ENCODE measurements around the gene RAD51B.
A peak's percentile ranks its signal among the peaks of the same experiment; 100 is the strongest.
"Not testable (repeated sequence)": the region's sequence is repeated elsewhere in the genome, so short reads cannot be mapped to it uniquely, and the experiment has no call there.

Gene RAD51B

DNA sequence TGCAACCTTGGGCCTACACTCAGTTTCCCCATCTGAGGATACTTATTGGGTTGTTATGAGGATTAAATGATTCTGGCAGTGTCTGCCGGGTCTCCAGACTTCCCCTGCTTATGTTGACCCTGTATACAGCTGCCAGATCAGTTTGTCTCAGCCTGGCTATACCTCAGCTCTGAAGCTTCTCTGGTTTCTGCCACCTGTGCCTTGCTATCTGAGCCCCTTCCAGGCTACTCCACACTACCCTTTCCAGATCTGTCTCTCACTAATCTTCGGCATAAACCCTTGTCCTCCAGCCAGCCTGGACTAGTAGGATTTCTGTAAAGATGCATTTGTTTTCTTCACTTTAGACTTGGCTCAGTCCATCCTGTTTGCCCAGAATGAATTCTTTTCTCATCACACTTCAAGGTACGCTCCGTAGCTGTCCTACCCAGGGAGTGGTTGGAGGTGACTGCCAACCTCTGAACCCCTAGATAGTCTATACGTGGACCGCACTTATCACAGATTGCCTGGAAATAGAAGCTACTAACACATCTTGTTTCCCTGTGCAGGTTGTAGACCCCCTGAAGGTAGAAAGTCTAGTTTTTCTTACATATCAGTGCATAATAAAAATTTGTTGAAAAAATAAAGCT lies 422.4 kb downstream of the RAD51B start:
- DNase-seq = no peak

DNA sequence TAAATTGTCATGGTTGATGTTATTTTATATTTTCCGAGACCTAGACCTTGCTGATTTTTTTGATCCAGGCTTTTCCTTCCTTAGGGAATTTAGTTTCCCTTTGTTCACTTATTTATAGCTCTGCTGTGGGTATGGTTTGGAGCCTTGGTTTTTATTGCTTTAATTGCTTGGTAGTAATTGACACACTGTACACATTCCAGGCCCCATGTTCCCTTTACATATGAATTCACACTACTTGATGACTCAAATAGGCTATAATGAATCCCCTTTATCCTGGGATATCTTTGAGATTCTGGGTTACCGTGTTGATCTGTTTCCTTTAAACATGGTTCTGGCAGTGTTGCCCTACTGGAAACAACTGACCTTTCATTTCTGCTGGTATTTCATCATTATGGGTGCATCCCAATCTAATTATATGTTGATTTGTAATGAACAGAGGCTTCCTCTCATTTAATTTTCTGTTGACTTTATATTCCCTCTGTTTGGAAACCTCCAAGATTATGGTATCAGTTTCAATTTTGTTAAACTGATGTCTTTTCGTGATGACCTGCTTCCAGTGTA lies 424.0 kb downstream of the RAD51B start:
- DNase-seq = no peak

DNA sequence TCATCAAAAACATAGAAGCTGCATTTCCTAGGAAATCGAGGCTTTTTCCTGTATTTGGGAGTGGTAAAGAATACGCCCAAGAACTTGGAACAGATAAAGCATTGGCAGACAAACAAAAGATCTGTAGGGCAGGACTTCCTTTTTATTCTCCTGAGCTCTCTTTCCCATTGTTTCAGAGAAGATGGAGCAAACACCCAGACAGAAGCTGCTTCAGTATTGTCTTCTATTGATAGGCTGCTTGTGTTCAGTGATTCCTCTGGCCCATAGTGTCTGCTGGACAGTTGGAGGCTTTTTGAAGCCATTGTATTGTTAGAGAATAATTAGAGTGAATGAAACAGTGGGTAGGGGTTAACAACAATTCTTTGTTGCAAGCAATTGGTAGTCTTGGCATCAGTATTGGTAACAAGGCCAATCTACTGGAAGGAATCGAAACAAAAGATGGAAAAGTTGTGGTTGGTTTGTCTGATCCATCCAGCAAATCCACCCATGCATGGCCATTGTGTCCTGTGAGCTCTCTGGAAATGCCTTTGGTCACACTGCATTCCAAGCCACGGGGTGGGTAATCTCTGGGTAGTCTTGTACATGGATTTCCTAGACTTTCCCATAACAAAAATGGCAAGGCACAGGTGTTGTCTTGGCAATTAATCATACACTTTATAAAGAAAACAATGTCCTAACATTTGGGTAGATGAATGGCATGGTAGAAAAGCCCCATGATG lies 424.8 kb downstream of the RAD51B start:
- DNase-seq = no peak

DNA sequence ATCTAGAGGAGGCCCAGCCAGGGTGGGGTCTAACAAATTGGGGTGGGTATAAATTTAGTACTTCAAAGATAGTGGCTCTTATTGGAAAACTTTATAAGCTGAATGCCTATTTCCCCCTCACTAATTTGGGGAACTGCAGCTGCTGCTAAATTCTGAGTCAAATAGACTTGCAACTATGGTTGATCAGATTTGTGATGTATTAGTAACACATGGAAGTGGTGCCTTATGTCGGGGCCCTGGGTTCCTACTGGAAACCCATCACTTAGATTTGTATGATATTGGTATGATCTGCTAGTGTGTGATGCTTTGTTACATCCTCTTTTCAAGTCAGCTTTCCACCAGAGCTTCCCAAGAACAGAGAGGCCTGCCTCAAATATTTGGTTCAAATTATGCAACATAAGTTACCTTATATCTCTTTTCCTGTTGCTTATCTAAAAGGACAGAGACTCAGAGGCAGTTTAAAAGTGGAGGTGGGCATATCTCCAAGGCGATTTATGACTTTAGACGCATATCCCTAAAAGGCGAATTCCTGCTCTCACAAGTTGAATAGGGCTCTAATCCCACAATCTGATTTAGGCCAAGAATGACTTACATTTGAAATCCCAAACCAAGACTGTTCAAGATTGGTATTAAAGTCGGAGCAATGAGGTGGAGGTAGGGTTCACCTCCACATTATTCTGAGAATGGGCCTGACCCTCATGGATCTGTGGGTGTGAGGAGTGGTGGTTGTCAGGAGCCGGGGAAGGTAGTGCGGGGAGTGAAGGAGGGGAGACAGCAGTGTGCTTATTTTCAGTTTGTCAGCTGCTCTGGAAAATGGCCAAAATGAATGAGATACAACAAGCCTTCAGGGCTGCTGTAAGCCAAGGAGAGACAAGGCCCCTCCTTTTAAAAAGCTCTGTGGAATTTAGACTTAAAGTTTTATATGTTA lies 425.8 kb downstream of the RAD51B start:
- no peak for DNase-seq

DNA sequence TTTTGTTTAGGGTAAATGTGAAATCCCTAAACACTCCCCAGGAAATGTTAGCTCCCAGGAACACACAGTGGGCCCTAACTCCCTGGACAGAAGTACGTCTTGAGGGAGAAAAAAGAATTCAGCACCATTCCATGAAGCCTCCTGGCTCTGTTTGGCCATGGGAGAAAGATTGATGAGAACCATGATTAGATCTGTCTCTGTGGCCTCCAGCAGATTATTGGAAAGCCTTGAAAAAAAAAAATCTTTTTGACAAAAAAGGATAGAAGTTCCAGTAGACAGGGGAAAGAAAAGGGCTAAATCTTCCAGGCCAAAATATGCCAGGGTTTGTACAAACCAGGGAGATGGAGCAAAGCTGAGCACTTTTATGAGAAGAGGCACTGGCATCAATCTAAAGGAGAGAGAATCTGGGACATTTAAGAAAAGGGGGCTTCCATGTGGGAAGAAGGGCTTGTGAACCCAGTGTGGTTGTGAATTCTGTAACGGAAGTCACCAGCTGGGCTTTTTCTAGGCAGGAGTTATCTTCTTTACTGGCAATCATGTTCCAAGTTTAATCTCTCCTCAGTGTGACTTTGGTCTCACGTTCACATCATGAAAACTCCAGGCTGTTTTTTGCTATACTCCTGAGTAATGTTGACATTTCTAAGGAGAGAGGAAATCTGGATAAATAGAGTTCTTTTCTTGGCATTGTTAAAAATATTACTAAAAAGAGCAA lies 426.7 kb downstream of the RAD51B start:
- no peak for DNase-seq

DNA sequence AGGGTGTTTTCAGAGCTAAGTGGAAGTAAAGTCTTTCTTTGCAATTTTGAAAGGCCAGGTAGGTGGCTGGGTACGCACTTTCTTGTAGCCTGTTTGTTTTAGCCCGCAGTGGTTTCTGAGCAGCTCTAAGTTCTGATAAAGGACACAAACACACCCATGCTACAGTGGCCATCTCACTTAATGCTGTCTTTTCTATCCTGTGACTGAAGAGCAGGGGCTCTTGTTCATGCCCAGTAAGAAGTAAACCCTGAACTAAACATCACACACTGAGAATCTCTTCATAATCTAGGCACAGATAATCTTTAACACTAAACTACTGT lies 427.2 kb downstream of the RAD51B start:
- DNase-seq = no peak

DNA sequence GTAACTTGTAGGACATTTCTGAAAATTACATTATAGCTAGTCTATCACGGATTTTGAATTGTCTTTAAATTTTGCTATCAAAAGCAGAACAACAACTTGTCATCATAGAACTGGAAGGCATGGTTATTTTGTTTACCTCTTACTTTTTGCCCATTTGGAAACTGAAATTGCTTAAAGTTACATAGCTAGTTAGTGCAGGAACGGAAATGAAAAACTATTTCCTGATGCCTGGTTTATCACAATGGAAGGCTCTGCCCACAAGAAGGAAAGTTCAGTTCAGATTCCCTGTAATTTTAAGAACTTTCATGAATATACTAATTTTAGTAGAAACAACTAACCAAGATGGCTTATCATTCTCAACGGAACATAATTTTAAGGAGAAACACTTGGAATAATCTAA lies 427.7 kb downstream of the RAD51B start:
- DNase-seq = no peak

DNA sequence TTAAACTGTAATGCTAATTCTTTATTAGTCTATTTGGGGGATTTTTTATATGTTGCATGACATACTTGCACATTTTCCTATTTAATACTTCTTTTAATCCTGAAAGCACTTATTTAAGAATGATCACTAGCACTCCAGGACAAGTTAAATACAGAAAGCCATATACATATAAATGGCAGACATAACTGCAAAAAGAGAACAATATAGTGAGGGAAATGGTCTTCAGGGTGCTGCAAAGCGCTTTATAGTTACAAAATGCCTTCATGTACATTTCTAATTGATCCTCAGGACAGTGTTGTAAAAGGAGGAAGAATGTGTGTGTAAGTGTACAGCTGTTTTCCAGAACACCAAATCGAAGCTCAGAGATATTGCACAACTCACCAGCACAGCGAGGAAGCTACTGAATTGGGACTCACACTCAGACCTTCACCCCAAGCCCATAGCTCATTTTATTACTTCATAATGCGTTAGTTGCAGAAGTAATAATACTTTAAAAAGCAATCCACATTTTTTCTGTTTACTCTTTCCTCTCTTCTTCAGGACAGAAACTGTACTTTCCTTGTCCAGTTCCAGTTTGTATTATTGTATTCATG lies 428.2 kb downstream of the RAD51B start:
- no peak for DNase-seq

DNA sequence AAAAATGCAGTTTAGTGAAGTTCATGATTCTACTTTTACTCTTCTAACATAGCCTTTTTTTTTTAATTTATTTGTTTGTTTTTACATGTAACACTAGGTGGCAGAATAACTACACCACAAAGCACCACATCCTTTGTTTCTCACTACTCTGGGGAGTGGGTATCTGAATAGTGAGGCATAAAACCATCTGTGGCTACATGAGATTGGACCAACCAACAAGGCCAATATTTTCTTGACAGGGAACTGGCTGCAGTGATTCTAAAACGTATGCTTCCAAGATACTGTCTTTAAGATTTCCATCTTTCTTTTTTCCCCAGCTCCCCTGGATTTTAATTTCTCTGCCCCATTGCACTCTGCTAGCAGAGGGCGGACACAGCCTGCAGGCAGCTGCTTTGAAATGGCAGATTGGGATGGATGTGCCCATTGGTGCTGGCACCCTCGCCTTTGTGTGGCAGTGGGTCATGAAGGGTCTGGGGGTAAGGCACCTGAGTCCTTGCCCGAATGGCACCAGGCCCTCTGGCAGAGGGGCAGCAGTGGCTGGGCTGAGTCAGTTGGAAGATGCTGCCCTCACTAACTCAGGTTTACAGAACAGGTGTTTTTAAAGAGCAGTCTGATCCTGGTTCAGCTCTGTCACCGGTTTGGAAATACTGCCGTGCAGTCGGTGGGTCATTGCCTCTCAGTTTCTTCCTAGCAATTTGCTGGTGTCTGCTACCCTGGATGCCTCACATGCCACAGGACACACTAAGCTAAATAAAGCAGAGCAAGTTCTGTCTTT lies 429.1 kb downstream of the RAD51B start:
- DNase-seq = peak in 1 of 2 donors; percentile 69

DNA sequence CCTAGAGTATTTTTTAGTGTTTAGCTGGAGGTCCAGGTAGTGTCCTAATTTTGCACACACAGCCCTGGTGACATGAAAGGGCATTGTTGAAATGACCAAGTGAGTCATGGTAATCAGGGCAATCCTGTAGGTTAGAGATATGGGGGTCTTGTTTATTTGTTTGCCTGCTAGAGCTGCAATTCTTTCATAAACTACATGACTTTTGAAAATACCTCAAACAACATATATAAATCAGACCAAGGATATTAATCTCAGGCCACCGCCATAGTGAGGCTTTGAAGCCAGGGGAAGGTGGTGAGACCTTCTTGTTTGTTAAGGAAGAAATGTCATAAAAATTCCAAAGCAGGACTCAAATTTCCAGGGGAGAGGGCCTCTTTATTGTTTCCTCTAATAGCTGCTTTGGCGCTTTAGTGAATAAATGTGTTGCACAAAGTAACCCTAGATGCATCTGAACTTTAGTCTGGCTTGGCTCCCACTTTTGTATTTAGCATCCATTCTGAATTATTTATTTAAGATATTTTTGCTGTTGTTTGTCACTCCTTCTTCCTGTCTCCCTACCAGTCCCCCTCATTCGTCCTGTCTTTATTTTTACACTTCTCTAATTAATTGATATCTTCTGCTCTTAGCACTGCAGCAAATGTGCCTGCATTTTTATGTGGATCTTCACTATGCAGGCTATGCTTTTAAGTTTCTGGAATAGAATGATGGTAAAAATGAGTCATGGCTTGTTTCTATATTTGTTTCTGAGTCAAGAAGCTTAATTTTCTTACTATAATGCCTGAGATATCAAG lies 430.3 kb downstream of the RAD51B start:
- DNase-seq = no peak

DNA sequence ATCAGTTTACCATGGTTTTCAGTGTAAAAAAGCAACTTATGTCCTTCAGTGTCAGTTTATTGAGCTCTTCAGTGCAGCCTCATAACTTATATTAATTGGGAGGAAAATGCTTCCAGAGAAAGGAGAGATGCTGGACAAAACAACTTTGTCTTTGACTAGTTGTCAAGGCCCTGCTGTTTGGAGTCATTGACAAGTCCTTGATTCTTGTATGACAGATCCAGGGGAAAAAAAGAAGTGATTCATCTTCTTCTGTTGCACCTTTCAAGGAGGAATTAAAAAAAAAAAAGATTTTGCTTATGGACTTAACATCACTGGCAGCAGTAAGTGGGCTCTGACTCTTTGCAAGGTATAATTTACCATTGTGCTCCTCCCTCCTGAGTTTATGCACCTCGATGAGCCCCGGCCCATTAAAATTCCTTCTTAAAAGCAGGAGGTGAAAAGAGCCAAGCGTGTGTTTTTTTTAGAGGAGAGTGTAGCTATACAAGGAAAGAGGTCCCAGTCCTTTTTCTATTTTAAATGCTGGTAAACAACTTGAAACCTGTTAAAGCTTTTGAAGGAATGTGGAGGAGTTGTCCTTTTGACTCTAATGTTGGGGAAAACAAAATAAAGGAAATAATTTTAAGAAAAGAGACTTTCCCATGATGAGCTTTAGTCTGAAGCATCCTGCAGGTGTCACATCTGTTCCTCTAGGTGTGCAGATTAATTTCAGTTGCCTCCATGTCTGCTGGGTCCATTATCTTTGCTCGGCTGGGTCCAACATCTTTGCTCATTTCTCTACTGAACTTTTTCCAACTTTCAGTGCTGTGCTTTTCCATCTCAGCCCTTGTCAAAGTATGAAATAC lies 431.6 kb downstream of the RAD51B start:
- DNase-seq = peak in 1 of 2 donors; percentile 30

DNA sequence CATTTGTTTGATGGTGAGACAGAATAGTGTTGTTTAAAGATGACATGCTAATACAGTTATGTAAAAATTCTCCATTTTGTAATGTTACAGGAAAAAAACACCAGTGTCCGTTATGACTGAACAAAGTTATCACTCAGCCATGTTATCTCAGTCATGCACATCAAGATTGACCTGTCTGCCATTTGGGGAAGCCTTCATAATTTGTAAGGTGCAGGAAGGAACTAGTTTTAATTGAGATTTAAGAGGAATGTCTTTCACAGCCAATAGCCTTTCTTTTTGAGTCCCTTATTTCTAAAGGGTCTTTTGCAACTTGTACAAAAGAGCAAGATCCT lies 432.2 kb downstream of the RAD51B start:
- no peak for DNase-seq

DNA sequence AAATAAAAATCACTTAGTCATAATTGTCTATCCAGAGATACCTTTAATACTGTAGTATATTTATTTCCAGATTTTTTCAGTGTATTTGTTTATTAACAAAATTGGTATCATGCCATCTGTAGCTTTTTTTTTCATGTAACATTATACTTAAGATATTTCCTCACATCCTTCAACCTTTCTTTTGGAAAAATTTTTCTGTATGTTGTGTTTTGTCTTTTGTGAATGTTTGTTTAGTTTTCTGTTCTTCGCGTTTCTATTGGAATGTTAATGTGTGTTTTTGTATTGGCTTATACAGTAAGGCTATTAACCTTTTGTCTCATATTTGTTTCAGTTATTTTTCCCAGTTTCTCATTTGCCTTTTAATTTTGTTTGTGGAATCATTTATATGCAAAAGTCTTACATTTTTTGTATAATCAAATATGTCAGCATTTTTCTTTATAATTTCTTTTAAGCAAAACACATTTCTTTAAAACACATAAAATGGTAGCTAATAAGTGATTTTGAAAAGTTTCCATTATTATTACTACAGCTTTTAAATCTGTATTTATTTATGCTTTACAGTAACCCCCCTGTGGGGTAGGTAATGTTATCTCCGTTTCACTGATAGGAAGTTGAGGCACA lies 433.7 kb downstream of the RAD51B start:
- DNase-seq = no peak

DNA sequence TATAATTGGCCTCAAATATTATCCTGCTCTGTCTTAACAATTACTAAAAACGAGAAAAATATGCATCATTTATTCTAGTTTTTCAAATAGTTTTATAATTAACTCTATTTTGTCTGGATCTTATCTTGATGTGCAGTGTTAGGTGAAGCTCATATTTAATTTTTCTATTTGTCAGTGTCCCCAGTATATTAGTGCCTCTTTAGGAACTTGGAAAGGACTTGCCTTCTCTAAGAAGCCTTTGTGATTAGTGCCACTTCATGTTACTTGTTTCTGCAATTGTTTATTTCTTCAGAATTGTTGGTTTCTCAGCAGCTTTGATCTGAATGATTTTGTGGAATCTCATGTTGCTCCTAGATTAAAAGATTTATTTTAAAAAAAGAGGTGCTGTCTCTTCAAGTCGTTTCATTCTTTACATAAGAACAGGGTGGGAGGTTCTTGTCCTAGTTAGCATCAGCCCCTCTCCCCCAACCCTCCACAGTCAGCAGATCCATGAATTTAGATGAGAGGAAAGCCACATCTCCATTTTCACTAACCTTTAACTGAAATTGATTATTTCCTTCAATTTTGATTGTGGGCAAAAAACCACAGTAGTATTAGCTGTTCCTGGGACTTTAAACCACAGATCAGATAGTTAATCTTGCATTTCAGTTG lies 434.4 kb downstream of the RAD51B start:
- DNase-seq = no peak

DNA sequence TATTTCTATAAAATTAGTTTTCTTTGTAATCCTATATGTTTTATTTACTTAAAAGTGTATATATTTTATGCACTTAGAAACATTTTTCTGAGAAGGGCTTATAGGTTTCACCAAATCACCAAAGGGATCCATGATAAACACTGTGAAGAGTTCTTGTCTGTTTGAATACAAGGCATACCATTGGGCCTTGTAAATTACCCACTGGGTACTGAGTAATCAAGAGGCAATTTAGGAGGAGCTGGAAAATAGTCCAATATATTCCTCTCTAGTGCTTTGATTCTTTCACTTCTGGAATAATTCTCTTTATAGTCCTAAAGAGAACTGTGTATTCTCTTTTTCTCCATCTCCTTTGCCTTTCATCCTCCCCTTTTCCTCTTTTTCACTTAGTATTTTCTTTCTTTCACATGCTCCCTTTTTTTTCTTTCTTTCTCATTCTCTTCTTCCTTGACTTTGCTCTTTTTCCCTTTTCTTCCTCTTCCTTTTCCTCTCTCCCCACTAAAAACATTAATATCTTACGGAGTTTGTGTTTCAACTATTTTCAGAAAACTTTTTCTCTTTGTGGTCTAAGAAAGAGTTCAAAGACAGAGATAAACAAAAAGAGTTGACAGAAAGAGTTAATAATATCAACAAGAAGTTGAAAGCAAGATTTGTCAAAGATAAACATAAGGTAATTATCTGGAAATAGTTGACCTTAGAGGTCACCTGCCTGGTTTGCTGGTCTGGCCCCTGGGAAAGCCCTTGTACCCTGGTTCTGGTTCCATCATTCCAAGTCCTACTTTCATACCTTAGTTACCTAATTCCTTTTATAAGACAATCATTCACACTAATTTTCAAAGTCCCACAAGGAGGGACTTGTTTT lies 435.3 kb downstream of the RAD51B start:
- no peak for DNase-seq

DNA sequence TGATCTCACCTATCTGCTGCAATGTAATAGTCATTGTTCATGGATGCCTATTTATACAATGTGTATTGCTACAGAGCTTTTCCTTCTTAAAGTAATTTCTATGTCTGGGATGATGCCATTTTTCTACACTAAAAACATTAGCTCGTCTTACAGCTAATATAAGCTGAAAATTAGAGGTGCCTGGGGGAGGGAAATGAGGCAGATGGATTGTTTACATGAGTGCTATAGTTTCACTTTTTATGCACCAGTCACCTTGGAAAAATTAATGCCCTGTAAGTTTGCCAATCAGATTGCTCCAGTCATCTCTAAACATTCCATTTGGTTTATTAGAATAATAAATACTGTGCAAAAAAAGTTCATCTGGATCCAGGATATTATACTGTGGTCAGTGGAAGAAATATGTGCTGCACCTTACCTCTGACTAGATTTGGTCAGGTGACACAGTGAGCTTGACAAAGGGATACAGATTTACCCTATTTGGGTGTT lies 436.2 kb downstream of the RAD51B start:
- DNase-seq = no peak

DNA sequence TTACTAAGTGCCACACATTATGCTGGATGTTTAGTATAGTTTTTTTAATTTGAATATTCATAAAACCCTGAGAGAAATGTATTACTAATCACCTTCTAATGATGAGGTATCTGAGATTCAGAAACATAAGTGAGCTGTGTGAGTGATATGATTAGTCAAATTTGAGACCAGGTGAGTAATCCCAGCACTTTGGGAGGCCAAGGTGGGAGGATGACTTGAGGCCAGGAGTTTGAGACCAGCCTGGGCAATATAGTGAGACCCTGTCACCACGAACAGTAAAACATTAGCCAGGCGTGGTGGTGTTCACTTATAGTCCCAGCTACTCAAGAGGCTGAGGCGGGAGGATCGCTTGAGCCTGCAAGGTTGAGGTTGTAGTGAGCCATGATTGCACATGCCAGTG lies 438.4 kb downstream of the RAD51B start:
- no peak for DNase-seq

DNA sequence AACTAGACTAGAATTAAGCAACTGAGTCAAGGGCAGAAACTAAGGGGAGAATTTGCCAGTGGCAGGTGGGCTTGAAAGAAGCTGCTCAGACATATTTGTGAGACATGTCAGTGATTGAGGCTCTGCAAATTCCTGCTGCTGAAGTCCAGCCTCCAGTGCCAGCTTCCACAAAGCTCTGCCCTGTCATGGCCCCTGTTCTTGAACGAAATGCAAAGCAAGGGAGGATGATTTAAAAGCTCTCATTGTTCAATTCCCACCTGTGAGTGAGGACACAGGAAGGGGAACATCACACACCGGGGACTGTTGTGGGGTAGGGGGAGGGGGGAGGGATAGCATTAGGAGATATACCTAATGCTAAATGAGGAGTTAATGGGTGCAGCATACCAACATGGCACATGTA lies 439.4 kb downstream of the RAD51B start:
- not testable (repeated sequence) for DNase-seq
